Measurements from ENCODE around the gene TAF11L3.
"Not testable (repeated sequence)": the region's sequence is repeated elsewhere in the genome, so short reads cannot be mapped to it uniquely, and the experiment has no call there.

TAF11L3 gene

DNA sequence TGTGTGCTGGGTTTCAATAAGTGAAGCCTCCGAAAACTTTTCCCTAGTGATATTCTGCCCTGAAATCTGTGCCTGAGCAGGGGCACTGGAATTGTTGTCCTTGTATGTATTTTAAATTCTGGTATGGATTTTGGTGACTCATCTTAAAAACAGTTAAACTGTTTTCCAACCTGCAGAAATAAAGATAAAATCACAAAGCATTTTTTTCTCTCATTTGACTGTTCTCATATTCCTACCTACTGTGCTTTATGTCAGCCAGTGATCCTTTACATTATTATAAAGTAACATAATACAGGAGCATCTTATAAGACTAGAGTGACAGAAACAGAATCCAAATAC is 31.0 kb upstream of the TAF11L3 start:
- H2BK120ac ChIP-seq (ENCODE audit: low read depth, low read length), result no peak overlapping the region
- H3K27ac ChIP-seq (ENCODE audit: low read length, poor library complexity, severe bottlenecking), result no peak overlapping the region
- H2BK12ac ChIP-seq (ENCODE audit: low read length in 2 of 2), result no peak overlapping the region
- WGBS, result 100% methylated on average over 1 of the region's 1 CpG
- no peak overlapping the region for H3K23ac ChIP-seq (ENCODE audit: low read length in 2 of 2)
- no peak overlapping the region for H2AK5ac ChIP-seq (ENCODE audit: low read length, severe bottlenecking)
- no peaks in the 10 kb centered on the region for H3K79me1 ChIP-seq (replicated peaks; ENCODE audit: low read length, poor library complexity, severe bottlenecking)
- H3K36me3 ChIP-seq (ENCODE audit: control insufficient read depth in 1 of 2, insufficient read depth in 2 of 2, low read depth in 1 of 2, low read length in 2 of 2), result no peaks in the 10 kb centered on the region
- H3K14ac ChIP-seq (ENCODE audit: low read length in 2 of 2), result no peak overlapping the region
- no peaks in the 10 kb centered on the region for H3K27me3 ChIP-seq (ENCODE audit: control insufficient read depth in 1 of 2, insufficient read depth in 1 of 2, low read length in 2 of 2)
- H2AFZ ChIP-seq (ENCODE audit: low read depth, low read length), result no peak overlapping the region
- no peak overlapping the region for H3K18ac ChIP-seq (ENCODE audit: low read depth in 1 of 2, low read length in 2 of 2)
- no peak overlapping the region for H3K9ac ChIP-seq (ENCODE audit: low read length)
- no peak overlapping the region for H4K8ac ChIP-seq (ENCODE audit: low read length)
- DNase-seq, result no peak
- no peaks in the 10 kb centered on the region for H3K9me3 ChIP-seq (ENCODE audit: control insufficient read depth, low read length)
- H3K4me3 ChIP-seq (ENCODE audit: insufficient read depth in 1 of 2, low read depth in 1 of 2, low read length in 2 of 2), result no peak overlapping the region
- H2BK15ac ChIP-seq (ENCODE audit: low read depth, poor library complexity, severe bottlenecking), result no peak overlapping the region
- no peak overlapping the region for H2BK5ac ChIP-seq (ENCODE audit: low read depth, low read length, poor library complexity, severe bottlenecking)
- no peak overlapping the region for H3K4me2 ChIP-seq (ENCODE audit: low read length, poor library complexity, severe bottlenecking)
- no peak overlapping the region for H4K91ac ChIP-seq (ENCODE audit: low read length)
- H3K4ac ChIP-seq (ENCODE audit: low read depth in 1 of 2, low read length in 2 of 2), result no peak overlapping the region
- H3K4me1 ChIP-seq (ENCODE audit: control insufficient read depth, insufficient read depth, low read depth, low read length), result no peaks in the 10 kb centered on the region

DNA sequence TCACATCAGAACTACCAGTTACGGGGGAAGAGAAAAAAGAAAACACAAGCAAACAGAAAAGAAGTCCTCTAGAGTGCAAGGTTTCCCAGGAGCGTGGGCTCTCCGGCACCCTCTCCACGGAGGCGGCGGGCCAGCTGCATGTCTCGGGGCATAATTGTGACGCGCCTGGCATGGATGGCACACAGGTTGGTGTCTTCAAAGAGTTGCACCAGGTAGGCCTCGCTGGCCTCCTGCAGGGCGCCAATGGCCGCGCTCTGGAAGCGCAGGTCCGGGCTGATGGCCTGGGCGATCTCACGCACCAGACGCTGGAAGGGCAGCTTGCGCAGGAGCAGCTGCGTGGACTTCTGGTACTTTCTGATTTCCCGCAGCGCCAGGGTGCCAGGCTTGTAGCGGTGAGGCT is 26.9 kb upstream of the TAF11L3 start:
- H2BK12ac ChIP-seq (ENCODE audit: low read length in 2 of 2); H3K4me3 ChIP-seq (ENCODE audit: insufficient read depth in 1 of 2, low read depth in 1 of 2, low read length in 2 of 2); H3K4ac ChIP-seq (ENCODE audit: low read depth in 1 of 2, low read length in 2 of 2); H2BK5ac ChIP-seq (ENCODE audit: low read depth, low read length, poor library complexity, severe bottlenecking); H3K4me1 ChIP-seq (ENCODE audit: control insufficient read depth, insufficient read depth, low read depth, low read length); H3K18ac ChIP-seq (ENCODE audit: low read depth in 1 of 2, low read length in 2 of 2); H3K27me3 ChIP-seq (ENCODE audit: control insufficient read depth in 1 of 2, insufficient read depth in 1 of 2, low read length in 2 of 2); H2BK120ac ChIP-seq (ENCODE audit: low read depth, low read length); H2AFZ ChIP-seq (ENCODE audit: low read depth, low read length); H4K8ac ChIP-seq (ENCODE audit: low read length); H3K23ac ChIP-seq (ENCODE audit: low read length in 2 of 2); H3K9ac ChIP-seq (ENCODE audit: low read length); H3K79me1 ChIP-seq (replicated peaks; ENCODE audit: low read length, poor library complexity, severe bottlenecking); H4K91ac ChIP-seq (ENCODE audit: low read length); H3K36me3 ChIP-seq (ENCODE audit: control insufficient read depth in 1 of 2, insufficient read depth in 2 of 2, low read depth in 1 of 2, low read length in 2 of 2); H3K14ac ChIP-seq (ENCODE audit: low read length in 2 of 2); H2AK5ac ChIP-seq (ENCODE audit: low read length, severe bottlenecking); H3K27ac ChIP-seq (ENCODE audit: low read length, poor library complexity, severe bottlenecking); DNase-seq; H3K9me3 ChIP-seq (ENCODE audit: control insufficient read depth, low read length); H2BK15ac ChIP-seq (ENCODE audit: low read depth, poor library complexity, severe bottlenecking); H3K4me2 ChIP-seq (ENCODE audit: low read length, poor library complexity, severe bottlenecking): not testable (repeated sequence)
- 95% methylated on average over 22 of the region's 23 CpGs for WGBS

DNA sequence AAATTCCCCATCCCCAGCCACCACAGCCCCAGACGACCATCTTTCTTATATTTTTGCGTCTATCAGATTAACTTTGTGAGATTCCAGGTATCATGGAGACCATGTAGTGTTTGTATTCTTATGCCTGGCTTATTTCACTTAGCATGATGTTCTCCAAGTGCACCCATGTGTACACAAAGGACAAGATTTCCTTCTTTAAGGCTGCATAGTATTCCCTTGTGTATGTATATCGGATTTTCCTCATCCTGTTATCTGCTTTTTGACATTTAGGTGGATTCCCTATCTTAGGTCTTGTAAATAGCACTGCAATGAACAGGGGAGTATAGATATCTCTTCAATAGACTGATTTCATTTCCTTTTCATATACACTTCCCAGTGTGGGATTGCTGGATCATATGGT is 25.4 kb upstream of the TAF11L3 start:
- H4K91ac ChIP-seq (ENCODE audit: low read length), result no peak overlapping the region
- no peak overlapping the region for H3K18ac ChIP-seq (ENCODE audit: low read depth in 1 of 2, low read length in 2 of 2)
- H2BK5ac ChIP-seq (ENCODE audit: low read depth, low read length, poor library complexity, severe bottlenecking), result no peak overlapping the region
- no peak overlapping the region for H3K23ac ChIP-seq (ENCODE audit: low read length in 2 of 2)
- H4K8ac ChIP-seq (ENCODE audit: low read length), result no peak overlapping the region
- H3K9me3 ChIP-seq (ENCODE audit: control insufficient read depth, low read length), result peaks cover 6% of the 10 kb centered on the region
- H2BK12ac ChIP-seq (ENCODE audit: low read length in 2 of 2), result no peak overlapping the region
- no peak overlapping the region for H2AFZ ChIP-seq (ENCODE audit: low read depth, low read length)
- H3K27me3 ChIP-seq (ENCODE audit: control insufficient read depth in 1 of 2, insufficient read depth in 1 of 2, low read length in 2 of 2), result no peaks in the 10 kb centered on the region
- H3K27ac ChIP-seq (ENCODE audit: low read length, poor library complexity, severe bottlenecking), result no peak overlapping the region
- H3K79me1 ChIP-seq (replicated peaks; ENCODE audit: low read length, poor library complexity, severe bottlenecking), result no peaks in the 10 kb centered on the region
- H3K14ac ChIP-seq (ENCODE audit: low read length in 2 of 2), result no peak overlapping the region
- 100% methylated on average over 2 of the region's 3 CpGs for WGBS
- no peak overlapping the region for H2BK15ac ChIP-seq (ENCODE audit: low read depth, poor library complexity, severe bottlenecking)
- H2AK5ac ChIP-seq (ENCODE audit: low read length, severe bottlenecking), result no peak overlapping the region
- no peak for DNase-seq
- H3K36me3 ChIP-seq (ENCODE audit: control insufficient read depth in 1 of 2, insufficient read depth in 2 of 2, low read depth in 1 of 2, low read length in 2 of 2), result no peaks in the 10 kb centered on the region
- no peak overlapping the region for H3K4ac ChIP-seq (ENCODE audit: low read depth in 1 of 2, low read length in 2 of 2)
- no peak overlapping the region for H3K9ac ChIP-seq (ENCODE audit: low read length)
- no peak overlapping the region for H3K4me3 ChIP-seq (ENCODE audit: insufficient read depth in 1 of 2, low read depth in 1 of 2, low read length in 2 of 2)
- H2BK120ac ChIP-seq (ENCODE audit: low read depth, low read length), result no peak overlapping the region
- H3K4me1 ChIP-seq (ENCODE audit: control insufficient read depth, insufficient read depth, low read depth, low read length), result no peaks in the 10 kb centered on the region
- no peak overlapping the region for H3K4me2 ChIP-seq (ENCODE audit: low read length, poor library complexity, severe bottlenecking)

DNA sequence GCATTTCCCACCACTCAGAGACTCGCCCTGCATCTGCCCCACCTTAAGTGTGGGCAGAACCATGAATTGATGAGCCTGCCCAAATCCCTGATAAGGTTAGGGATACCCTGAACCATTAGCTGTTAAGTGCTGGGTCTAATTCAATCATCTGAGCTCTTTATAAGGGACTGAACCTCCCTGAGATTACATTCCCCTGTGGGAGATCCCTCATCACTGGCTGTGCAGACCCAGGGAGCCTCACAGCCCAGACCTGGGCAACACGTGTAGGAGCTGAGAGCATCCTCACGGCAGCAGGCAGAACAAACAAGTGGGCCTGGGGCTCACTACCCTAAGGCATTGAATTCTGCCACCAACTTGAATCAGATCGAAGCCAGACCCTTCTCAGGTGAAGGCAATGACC is 20.7 kb upstream of the TAF11L3 start:
- no peaks in the 10 kb centered on the region for H3K79me1 ChIP-seq (replicated peaks; ENCODE audit: low read length, poor library complexity, severe bottlenecking)
- DNase-seq, result no peak
- H3K18ac ChIP-seq (ENCODE audit: low read depth in 1 of 2, low read length in 2 of 2), result no peak overlapping the region
- no peak overlapping the region for H3K4me2 ChIP-seq (ENCODE audit: low read length, poor library complexity, severe bottlenecking)
- H2AFZ ChIP-seq (ENCODE audit: low read depth, low read length), result no peak overlapping the region
- H3K27me3 ChIP-seq (ENCODE audit: control insufficient read depth in 1 of 2, insufficient read depth in 1 of 2, low read length in 2 of 2), result no peaks in the 10 kb centered on the region
- H2AK5ac ChIP-seq (ENCODE audit: low read length, severe bottlenecking), result no peak overlapping the region
- no peak overlapping the region for H2BK12ac ChIP-seq (ENCODE audit: low read length in 2 of 2)
- no peak overlapping the region for H2BK120ac ChIP-seq (ENCODE audit: low read depth, low read length)
- no peaks in the 10 kb centered on the region for H3K36me3 ChIP-seq (ENCODE audit: control insufficient read depth in 1 of 2, insufficient read depth in 2 of 2, low read depth in 1 of 2, low read length in 2 of 2)
- H4K91ac ChIP-seq (ENCODE audit: low read length), result no peak overlapping the region
- no peak overlapping the region for H2BK5ac ChIP-seq (ENCODE audit: low read depth, low read length, poor library complexity, severe bottlenecking)
- peaks cover 6% of the 10 kb centered on the region for H3K9me3 ChIP-seq (ENCODE audit: control insufficient read depth, low read length)
- H3K4ac ChIP-seq (ENCODE audit: low read depth in 1 of 2, low read length in 2 of 2), result no peak overlapping the region
- H3K14ac ChIP-seq (ENCODE audit: low read length in 2 of 2), result no peak overlapping the region
- H3K27ac ChIP-seq (ENCODE audit: low read length, poor library complexity, severe bottlenecking), result no peak overlapping the region
- H3K9ac ChIP-seq (ENCODE audit: low read length), result no peak overlapping the region
- no peak overlapping the region for H3K4me3 ChIP-seq (ENCODE audit: insufficient read depth in 1 of 2, low read depth in 1 of 2, low read length in 2 of 2)
- no peak overlapping the region for H2BK15ac ChIP-seq (ENCODE audit: low read depth, poor library complexity, severe bottlenecking)
- H3K23ac ChIP-seq (ENCODE audit: low read length in 2 of 2), result no peak overlapping the region
- WGBS, result 82% methylated on average over 4 of the region's 4 CpGs
- H4K8ac ChIP-seq (ENCODE audit: low read length), result no peak overlapping the region
- H3K4me1 ChIP-seq (ENCODE audit: control insufficient read depth, insufficient read depth, low read depth, low read length), result no peaks in the 10 kb centered on the region

Data from mesenchymal stem cell (in vitro differentiated cells and primary cell).